SK-N-SH treated with all-trans-retinoic acid at 6 μM for 48 hours (cell line): Measurements from ENCODE around the gene NDUFAF2.
A peak's percentile ranks its signal among the peaks of the same experiment; 100 is the strongest.

ENCODE experiments used
- ATAC-seq: fragments of 200-7000 bp; cut with Tn5 transposase; 3 replicates; pipeline ENCODE4 v1.9.1; 2020; ENCODE audit warnings: mild to moderate bottlenecking, moderate library complexity
- ARNTL ChIP-seq: fragments of 450-650 bp; formaldehyde crosslinking; IDR thresholded peaks from 2 replicates; pipeline ENCODE4 v1.5.0; 2020; ENCODE audit warnings: low read depth, mild to moderate bottlenecking, moderate library complexity, borderline replicate concordance
- BACH2 ChIP-seq: fragments of 250-450 bp; sonication (Bioruptor Pico); IDR thresholded peaks from 2 replicates; pipeline ENCODE4 v1.9.0; 2021; ENCODE audit warnings: mild to moderate bottlenecking, borderline replicate concordance
- ESRRG ChIP-seq: fragments of 250-450 bp; sonication (Bioruptor Pico); IDR thresholded peaks from 2 replicates; pipeline ENCODE4 v1.6.1; 2021; ENCODE audit warnings: mild to moderate bottlenecking
- GLIS3 ChIP-seq: fragments of 250-450 bp; sonication (Bioruptor Pico); IDR thresholded peaks from 2 replicates; pipeline ENCODE4 v1.5.0; 2020; ENCODE audit warnings: mild to moderate bottlenecking, moderate library complexity
- OSR1 ChIP-seq: fragments of 250-450 bp; sonication (Bioruptor Pico); IDR thresholded peaks from 2 replicates; pipeline ENCODE4 v1.8.0; 2022; ENCODE audit warnings: moderate library complexity, mild to moderate bottlenecking, inconsistent platforms
- PPARA ChIP-seq: fragments of 250-450 bp; sonication (Bioruptor Pico); IDR thresholded peaks from 2 replicates; pipeline ENCODE4 v1.5.0; 2020; ENCODE audit warnings: mild to moderate bottlenecking, borderline replicate concordance
- RARB ChIP-seq: fragments of 250-450 bp; sonication (Bioruptor Pico); IDR thresholded peaks from 2 replicates; pipeline ENCODE4 v1.8.0; 2021; ENCODE audit warnings: mild to moderate bottlenecking, moderate library complexity
- SNAI2 ChIP-seq: fragments of 250-450 bp; sonication (Bioruptor Pico); IDR thresholded peaks from 2 replicates; pipeline ENCODE4 v1.5.0; 2020; ENCODE audit warnings: mild to moderate bottlenecking, moderate library complexity
- TCF4 ChIP-seq: fragments of 250-450 bp; sonication (Bioruptor Pico); IDR thresholded peaks from 2 replicates; pipeline ENCODE4 v1.8.0; 2021; ENCODE audit warnings: mild to moderate bottlenecking, moderate library complexity, borderline replicate concordance
- TOX ChIP-seq: fragments of 250-450 bp; sonication (Bioruptor Pico); IDR thresholded peaks from 2 replicates; pipeline ENCODE4 v1.8.0; 2021; ENCODE audit warnings: mild to moderate bottlenecking, moderate library complexity, borderline replicate concordance
- ZC3H10 ChIP-seq: fragments of 250-450 bp; sonication (Bioruptor Pico); IDR thresholded peaks from 2 replicates; pipeline ENCODE4 v1.5.1; 2021; ENCODE audit warnings: mild to moderate bottlenecking, moderate library complexity
- ZFP3 ChIP-seq: fragments of 250-450 bp; sonication (Bioruptor Pico); IDR thresholded peaks from 2 replicates; pipeline ENCODE4 v1.5.0; 2020; ENCODE audit warnings: mild to moderate bottlenecking, moderate library complexity
- ZFP30 ChIP-seq: fragments of 450-650 bp; formaldehyde crosslinking; IDR thresholded peaks from 2 replicates; pipeline ENCODE4 v1.5.0; 2022; ENCODE audit warnings: mild to moderate bottlenecking, moderate library complexity
- ZNF565 ChIP-seq: fragments of 450-650 bp; formaldehyde crosslinking; conservative IDR thresholded peaks from 2 replicates; pipeline ENCODE4 v1.5.0; 2020; ENCODE audit warnings: low read depth, mild to moderate bottlenecking, moderate library complexity
- ZNF70 ChIP-seq: fragments of 450-650 bp; formaldehyde crosslinking; IDR thresholded peaks from 2 replicates; pipeline ENCODE4 v1.5.0; 2020; ENCODE audit warnings: mild to moderate bottlenecking, moderate library complexity
- ZNF8 ChIP-seq: fragments of 450-650 bp; formaldehyde crosslinking; IDR thresholded peaks from 2 replicates; pipeline ENCODE4 v1.5.0; 2020; ENCODE audit warnings: mild to moderate bottlenecking, moderate library complexity
- TF ChIP-seq, protein P1 (sequence below): fragments of 250-450 bp; sonication (Bioruptor Pico); IDR thresholded peaks from 2 replicates; pipeline ENCODE4 v1.5.0; 2020; ENCODE audit warnings: mild to moderate bottlenecking, moderate library complexity
- TF ChIP-seq, protein P2 (sequence below): fragments of 250-450 bp; sonication (Bioruptor Pico); IDR thresholded peaks from 2 replicates; pipeline ENCODE4 v1.5.1; 2021; ENCODE audit warnings: mild to moderate bottlenecking, moderate library complexity
- TF ChIP-seq, protein P3 (sequence below): fragments of 250-450 bp; sonication (Bioruptor Pico); IDR thresholded peaks from 2 replicates; pipeline ENCODE4 v1.5.1; 2020; ENCODE audit warnings: low read depth, mild to moderate bottlenecking, moderate library complexity
- TF ChIP-seq, protein P4 (sequence below): fragments of 250-450 bp; sonication (Bioruptor Pico); IDR thresholded peaks from 2 replicates; pipeline ENCODE4 v1.8.0; 2020; ENCODE audit warnings: mild to moderate bottlenecking, moderate library complexity, borderline replicate concordance

Gene NDUFAF2

DNA sequence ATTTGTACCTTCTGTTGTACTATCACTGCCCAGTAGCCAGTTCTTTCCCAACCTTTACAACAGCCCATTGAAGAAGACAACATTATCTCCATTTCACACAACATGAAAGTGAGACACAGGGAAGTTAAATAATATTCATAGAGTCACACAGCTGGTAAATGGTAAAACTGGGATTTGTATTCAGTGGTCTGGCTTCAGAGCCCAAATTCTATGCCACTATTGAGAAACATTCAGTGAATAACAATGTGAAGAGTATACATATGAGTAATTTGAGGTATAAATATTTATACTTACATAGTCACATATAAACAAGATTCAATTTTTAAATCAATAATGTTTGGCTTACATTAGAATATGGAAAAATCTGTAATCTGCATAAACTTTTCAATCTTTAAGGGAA, 203.5 kb downstream of the NDUFAF2 start (continued):
- TF ChIP-seq, protein P1, sequence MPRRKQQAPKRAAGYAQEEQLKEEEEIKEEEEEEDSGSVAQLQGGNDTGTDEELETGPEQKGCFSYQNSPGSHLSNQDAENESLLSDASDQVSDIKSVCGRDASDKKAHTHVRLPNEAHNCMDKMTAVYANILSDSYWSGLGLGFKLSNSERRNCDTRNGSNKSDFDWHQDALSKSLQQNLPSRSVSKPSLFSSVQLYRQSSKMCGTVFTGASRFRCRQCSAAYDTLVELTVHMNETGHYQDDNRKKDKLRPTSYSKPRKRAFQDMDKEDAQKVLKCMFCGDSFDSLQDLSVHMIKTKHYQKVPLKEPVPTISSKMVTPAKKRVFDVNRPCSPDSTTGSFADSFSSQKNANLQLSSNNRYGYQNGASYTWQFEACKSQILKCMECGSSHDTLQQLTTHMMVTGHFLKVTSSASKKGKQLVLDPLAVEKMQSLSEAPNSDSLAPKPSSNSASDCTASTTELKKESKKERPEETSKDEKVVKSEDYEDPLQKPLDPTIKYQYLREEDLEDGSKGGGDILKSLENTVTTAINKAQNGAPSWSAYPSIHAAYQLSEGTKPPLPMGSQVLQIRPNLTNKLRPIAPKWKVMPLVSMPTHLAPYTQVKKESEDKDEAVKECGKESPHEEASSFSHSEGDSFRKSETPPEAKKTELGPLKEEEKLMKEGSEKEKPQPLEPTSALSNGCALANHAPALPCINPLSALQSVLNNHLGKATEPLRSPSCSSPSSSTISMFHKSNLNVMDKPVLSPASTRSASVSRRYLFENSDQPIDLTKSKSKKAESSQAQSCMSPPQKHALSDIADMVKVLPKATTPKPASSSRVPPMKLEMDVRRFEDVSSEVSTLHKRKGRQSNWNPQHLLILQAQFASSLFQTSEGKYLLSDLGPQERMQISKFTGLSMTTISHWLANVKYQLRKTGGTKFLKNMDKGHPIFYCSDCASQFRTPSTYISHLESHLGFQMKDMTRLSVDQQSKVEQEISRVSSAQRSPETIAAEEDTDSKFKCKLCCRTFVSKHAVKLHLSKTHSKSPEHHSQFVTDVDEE (CRISPR knock-in tag): no peak
- no peak for TF ChIP-seq TCF4 (CRISPR knock-in tag)

DNA sequence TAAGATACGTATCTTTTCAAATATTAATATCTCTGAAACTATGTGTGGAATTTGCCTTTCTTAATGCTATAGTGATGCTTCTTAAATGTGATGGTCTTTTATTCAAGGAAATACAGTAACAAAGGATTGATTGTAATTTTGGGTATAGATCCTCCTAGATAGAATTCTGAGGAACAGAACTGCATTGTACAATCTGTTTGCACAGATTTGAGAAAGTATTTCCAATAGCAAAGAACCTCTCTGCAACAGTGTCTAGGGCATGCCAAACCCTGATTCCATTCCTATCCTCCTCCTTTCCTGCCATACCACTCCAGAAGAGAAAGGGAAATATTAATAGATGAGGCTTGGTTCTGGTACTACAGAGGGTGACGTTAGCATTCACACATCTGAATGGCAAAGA, 206.9 kb downstream of the NDUFAF2 start:
- TF ChIP-seq GLIS3 (CRISPR knock-in tag) (no peak), TCF4 (CRISPR knock-in tag) (no peak), ZFP30 (peak; percentile 67), TOX (CRISPR knock-in tag) (no peak)
- ATAC-seq: no peak

DNA sequence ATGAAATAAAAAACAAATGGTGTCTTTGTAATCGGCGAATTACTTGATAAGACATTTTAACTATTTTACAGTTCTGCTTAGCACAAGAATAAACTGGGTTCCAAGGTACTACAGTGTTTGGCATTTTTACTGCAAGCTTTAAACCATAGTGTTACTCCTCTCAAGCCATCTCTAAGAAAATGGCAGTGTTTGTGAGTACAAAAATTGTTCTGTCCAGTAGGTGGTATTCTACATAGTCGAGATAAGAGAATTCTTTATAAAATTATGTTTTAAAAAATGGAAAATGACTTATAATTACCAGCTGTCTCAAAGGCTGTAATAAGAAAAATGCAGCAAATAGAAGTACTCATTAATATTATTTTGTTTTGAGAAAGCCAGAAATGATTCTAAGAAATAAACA, 214.1 kb downstream of the NDUFAF2 start:
- no peak for ATAC-seq
- no peak for TF ChIP-seq ARNTL (CRISPR knock-in tag)
- TF ChIP-seq, protein P2, sequence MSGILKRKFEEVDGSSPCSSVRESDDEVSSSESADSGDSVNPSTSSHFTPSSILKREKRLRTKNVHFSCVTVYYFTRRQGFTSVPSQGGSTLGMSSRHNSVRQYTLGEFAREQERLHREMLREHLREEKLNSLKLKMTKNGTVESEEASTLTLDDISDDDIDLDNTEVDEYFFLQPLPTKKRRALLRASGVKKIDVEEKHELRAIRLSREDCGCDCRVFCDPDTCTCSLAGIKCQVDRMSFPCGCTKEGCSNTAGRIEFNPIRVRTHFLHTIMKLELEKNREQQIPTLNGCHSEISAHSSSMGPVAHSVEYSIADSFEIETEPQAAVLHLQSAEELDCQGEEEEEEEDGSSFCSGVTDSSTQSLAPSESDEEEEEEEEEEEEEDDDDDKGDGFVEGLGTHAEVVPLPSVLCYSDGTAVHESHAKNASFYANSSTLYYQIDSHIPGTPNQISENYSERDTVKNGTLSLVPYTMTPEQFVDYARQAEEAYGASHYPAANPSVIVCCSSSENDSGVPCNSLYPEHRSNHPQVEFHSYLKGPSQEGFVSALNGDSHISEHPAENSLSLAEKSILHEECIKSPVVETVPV (CRISPR knock-in tag): no peak
- TF ChIP-seq RARB (CRISPR knock-in tag): no peak
- no peak for TF ChIP-seq ZC3H10 (CRISPR knock-in tag)
- TF ChIP-seq BACH2 (CRISPR knock-in tag): no peak
- TF ChIP-seq, protein P3, sequence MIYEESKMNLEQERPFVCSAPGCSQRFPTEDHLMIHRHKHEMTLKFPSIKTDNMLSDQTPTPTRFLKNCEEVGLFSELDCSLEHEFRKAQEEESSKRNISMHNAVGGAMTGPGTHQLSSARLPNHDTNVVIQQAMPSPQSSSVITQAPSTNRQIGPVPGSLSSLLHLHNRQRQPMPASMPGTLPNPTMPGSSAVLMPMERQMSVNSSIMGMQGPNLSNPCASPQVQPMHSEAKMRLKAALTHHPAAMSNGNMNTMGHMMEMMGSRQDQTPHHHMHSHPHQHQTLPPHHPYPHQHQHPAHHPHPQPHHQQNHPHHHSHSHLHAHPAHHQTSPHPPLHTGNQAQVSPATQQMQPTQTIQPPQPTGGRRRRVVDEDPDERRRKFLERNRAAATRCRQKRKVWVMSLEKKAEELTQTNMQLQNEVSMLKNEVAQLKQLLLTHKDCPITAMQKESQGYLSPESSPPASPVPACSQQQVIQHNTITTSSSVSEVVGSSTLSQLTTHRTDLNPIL (CRISPR knock-in tag): no peak
- no peak for TF ChIP-seq GLIS3 (CRISPR knock-in tag)
- no peak for TF ChIP-seq SNAI2 (CRISPR knock-in tag)
- TF ChIP-seq PPARA: no peak
- no peak for TF ChIP-seq ZFP3 (CRISPR knock-in tag)
- TF ChIP-seq, protein P1 (CRISPR knock-in tag): no peak
- TF ChIP-seq TCF4 (CRISPR knock-in tag): no peak
- TF ChIP-seq ZNF565 (CRISPR knock-in tag): no peak
- TF ChIP-seq ZNF70: no peak
- TF ChIP-seq ZFP30: no peak
- TF ChIP-seq TOX (CRISPR knock-in tag): no peak
- TF ChIP-seq, protein P4, sequence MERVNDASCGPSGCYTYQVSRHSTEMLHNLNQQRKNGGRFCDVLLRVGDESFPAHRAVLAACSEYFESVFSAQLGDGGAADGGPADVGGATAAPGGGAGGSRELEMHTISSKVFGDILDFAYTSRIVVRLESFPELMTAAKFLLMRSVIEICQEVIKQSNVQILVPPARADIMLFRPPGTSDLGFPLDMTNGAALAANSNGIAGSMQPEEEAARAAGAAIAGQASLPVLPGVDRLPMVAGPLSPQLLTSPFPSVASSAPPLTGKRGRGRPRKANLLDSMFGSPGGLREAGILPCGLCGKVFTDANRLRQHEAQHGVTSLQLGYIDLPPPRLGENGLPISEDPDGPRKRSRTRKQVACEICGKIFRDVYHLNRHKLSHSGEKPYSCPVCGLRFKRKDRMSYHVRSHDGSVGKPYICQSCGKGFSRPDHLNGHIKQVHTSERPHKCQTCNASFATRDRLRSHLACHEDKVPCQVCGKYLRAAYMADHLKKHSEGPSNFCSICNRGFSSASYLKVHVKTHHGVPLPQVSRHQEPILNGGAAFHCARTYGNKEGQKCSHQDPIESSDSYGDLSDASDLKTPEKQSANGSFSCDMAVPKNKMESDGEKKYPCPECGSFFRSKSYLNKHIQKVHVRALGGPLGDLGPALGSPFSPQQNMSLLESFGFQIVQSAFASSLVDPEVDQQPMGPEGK (CRISPR knock-in tag): no peak
- no peak for TF ChIP-seq ESRRG
- no peak for TF ChIP-seq ZNF8 (CRISPR knock-in tag)
- TF ChIP-seq OSR1: no peak
